ENCODE results near the gene ARID4B.

- TF ChIP-seq CTCF (tag by site-specific recombination; IDR thresholded peaks at IDR 0.05) (no peak), SP2 (tag by site-specific recombination; IDR thresholded peaks at IDR 0.05) (no peak), PATZ1 (tag by site-specific recombination; IDR thresholded peaks at IDR 0.05) (no peak), ZNF292 (tag by site-specific recombination; IDR thresholded peaks at IDR 0.05; ENCODE audit: borderline replicate concordance, low read depth) (no peak), ZNF398 (tag by site-specific recombination; IDR thresholded peaks at IDR 0.05) (no peak), ZNF239 (tag by site-specific recombination; IDR thresholded peaks at IDR 0.05) (no peak), HOXD13 (CRISPR knock-in tag; IDR thresholded peaks at IDR 0.05; ENCODE audit: borderline replicate concordance) (no peak), ZNF324 (tag by site-specific recombination; IDR thresholded peaks at IDR 0.05) (no peak), ZNF664 (tag by site-specific recombination; IDR thresholded peaks at IDR 0.05) (no peak)
Observed at GRCh38 chr1:235190431-235190830, 137.5 kb downstream of the ARID4B start.
